OCI-LY1 (cell line): ENCODE results near the gene ISG20.

Experiments used
- H2AFZ ChIP-seq: fragments of 200-600 bp; sonication (generic), shearing (Covaris generic); 2 replicates; pipeline ENCODE4 v1.6.0; 2014; ENCODE audit warnings: antibody characterized with exemption, mild to moderate bottlenecking, low read length
- H3F3A ChIP-seq: fragments of 200-600 bp; sonication (generic), shearing (Covaris generic); 2 replicates; pipeline ENCODE4 v1.6.0; 2014; ENCODE audit warnings: mild to moderate bottlenecking, antibody characterized with exemption, low read length, moderate library complexity; ENCODE audit not compliant: insufficient read depth
- H3K27ac ChIP-seq: fragments of 200-600 bp; sonication (generic); 2 replicates; pipeline ENCODE4 v1.5.1; 2014; ENCODE audit warnings: low read length, mixed run types, mild to moderate bottlenecking, low read depth; ENCODE audit not compliant: poor library complexity, severe bottlenecking
- H3K27me3 ChIP-seq: fragments of 200-600 bp; sonication (generic); 2 replicates; pipeline ENCODE4 v1.6.0; 2014; ENCODE audit warnings: antibody characterized with exemption, mild to moderate bottlenecking, low read length, moderate library complexity; ENCODE audit not compliant: insufficient read depth
- H3K36me3 ChIP-seq: fragments of 200-600 bp; sonication (generic); 2 replicates; pipeline ENCODE4 v1.6.1; 2014; ENCODE audit warnings: mild to moderate bottlenecking, antibody characterized with exemption, low read length, moderate library complexity, mixed read lengths; ENCODE audit not compliant: insufficient read depth
- H3K4me1 ChIP-seq: fragments of 200-600 bp; sonication (generic); 2 replicates; pipeline ENCODE4 v1.5.1; 2014; ENCODE audit warnings: mild to moderate bottlenecking, low read length, moderate library complexity; ENCODE audit not compliant: insufficient read depth, severe bottlenecking
- H3K4me2 ChIP-seq: fragments of 200-600 bp; sonication (generic), shearing (Covaris generic); 2 replicates; pipeline ENCODE4 v1.6.1; 2014; ENCODE audit warnings: low read length
- H3K4me3 ChIP-seq: fragments of 200-600 bp; sonication (generic); 2 replicates; pipeline ENCODE4 v1.5.1; 2014; ENCODE audit warnings: low read length, low read depth, mild to moderate bottlenecking, mixed read lengths; ENCODE audit not compliant: poor library complexity, severe bottlenecking
- H3K79me2 ChIP-seq: fragments of 200-600 bp; shearing (Covaris generic); 2 replicates; pipeline ENCODE4 v1.6.1; 2016; ENCODE audit warnings: mixed run types, low read length, mixed read lengths; ENCODE audit not compliant: insufficient read depth
- H3K9ac ChIP-seq: fragments of 200-600 bp; sonication (generic), shearing (Covaris generic); 2 replicates; pipeline ENCODE4 v1.6.1; 2014; ENCODE audit warnings: mild to moderate bottlenecking, low read length, mixed read lengths
- H3K9me2 ChIP-seq: fragments of 200-600 bp; sonication (generic), shearing (Covaris generic); 2 replicates; pipeline ENCODE4 v1.6.1; 2014; ENCODE audit warnings: low read depth, mild to moderate bottlenecking, low read length, mixed read lengths
- H3K9me3 ChIP-seq: fragments of 200-600 bp; shearing (Covaris generic); 2 replicates; pipeline ENCODE4 v1.6.1; 2014; ENCODE audit warnings: low read length, mixed read lengths
- H4K20me1 ChIP-seq: fragments of 200-600 bp; sonication (generic), shearing (Covaris generic); 2 replicates; pipeline ENCODE4 v1.6.0; 2016; ENCODE audit warnings: mild to moderate bottlenecking, low read length; ENCODE audit not compliant: insufficient read depth
- EZH2 ChIP-seq: fragments of 200-600 bp; sonication (generic), shearing (Covaris generic); IDR thresholded peaks from 2 replicates; pipeline ENCODE4 v1.8.0; 2017; ENCODE audit warnings: borderline replicate concordance, mixed run types, mild to moderate bottlenecking, antibody characterized with exemption, low read length, moderate library complexity, mixed read lengths
- TF ChIP-seq, protein P1 (sequence below): fragments of 200-600 bp; sonication (generic), shearing (Covaris generic); IDR thresholded peaks from 2 replicates; pipeline ENCODE4 v1.5.1; 2017; ENCODE audit warnings: mild to moderate bottlenecking, antibody characterized with exemption, low read length, moderate library complexity, mixed read lengths

Gene ISG20

DNA sequence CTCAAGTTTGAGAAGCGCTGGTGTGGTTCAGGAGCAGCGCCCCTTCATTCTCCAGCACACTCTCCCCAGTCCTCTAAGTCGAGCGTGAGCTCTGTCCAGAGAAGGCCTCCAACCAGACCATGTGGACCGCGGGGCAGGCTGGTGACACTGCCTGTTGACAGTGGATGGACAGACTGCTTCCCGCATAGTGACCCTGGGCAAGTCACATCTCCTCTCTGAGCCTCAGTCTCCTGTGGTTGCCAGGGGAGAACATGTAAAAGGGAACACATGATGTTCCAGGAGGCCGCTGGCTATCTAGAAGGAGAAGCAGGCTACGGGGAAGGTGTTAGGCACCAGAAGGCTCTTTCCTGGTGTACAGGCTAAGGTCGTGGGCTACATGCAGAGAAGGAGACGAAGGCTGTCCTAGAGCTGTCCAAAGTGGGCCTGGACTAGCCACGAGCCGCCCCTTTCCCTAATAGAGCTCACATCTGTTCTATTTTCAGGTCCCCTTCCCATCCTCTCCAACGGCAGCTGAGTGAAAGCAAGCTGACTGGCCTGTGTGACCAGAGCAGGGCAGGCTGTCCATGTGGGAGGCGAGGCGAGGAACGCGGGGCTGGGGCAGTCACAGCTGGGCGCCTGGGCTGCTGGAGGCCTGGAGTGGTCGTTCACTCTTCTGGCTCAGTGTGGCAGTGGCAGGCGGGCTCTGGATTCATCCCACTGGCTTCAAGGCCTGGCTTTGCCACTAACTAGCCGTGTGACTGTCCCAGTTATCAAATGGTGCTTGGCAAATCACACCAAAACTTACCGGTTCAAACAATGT is 11.1 kb downstream of the ISG20 start:
- no peaks in the 10 kb centered on the region for H3K9me2 ChIP-seq
- H3K27ac ChIP-seq, result no peak overlapping the region
- TF ChIP-seq, protein P1, sequence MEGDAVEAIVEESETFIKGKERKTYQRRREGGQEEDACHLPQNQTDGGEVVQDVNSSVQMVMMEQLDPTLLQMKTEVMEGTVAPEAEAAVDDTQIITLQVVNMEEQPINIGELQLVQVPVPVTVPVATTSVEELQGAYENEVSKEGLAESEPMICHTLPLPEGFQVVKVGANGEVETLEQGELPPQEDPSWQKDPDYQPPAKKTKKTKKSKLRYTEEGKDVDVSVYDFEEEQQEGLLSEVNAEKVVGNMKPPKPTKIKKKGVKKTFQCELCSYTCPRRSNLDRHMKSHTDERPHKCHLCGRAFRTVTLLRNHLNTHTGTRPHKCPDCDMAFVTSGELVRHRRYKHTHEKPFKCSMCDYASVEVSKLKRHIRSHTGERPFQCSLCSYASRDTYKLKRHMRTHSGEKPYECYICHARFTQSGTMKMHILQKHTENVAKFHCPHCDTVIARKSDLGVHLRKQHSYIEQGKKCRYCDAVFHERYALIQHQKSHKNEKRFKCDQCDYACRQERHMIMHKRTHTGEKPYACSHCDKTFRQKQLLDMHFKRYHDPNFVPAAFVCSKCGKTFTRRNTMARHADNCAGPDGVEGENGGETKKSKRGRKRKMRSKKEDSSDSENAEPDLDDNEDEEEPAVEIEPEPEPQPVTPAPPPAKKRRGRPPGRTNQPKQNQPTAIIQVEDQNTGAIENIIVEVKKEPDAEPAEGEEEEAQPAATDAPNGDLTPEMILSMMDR, result no peak
- TF ChIP-seq EZH2, result no peak
- H3K27me3 ChIP-seq, result no peaks in the 10 kb centered on the region
- H3K9ac ChIP-seq, result no peak overlapping the region
- no peak overlapping the region for H2AFZ ChIP-seq
- H3F3A ChIP-seq, result no peaks in the 10 kb centered on the region
- no peaks in the 10 kb centered on the region for H3K79me2 ChIP-seq
- peaks cover 26% of the 10 kb centered on the region for H3K4me1 ChIP-seq
- H4K20me1 ChIP-seq, result no peaks in the 10 kb centered on the region
- no peaks in the 10 kb centered on the region for H3K9me3 ChIP-seq
- H3K4me3 ChIP-seq, result no peak overlapping the region
- no peak overlapping the region for H3K4me2 ChIP-seq
- H3K36me3 ChIP-seq, result peaks cover 6% of the 10 kb centered on the region; the same call in 1 of the 2 replicates

DNA sequence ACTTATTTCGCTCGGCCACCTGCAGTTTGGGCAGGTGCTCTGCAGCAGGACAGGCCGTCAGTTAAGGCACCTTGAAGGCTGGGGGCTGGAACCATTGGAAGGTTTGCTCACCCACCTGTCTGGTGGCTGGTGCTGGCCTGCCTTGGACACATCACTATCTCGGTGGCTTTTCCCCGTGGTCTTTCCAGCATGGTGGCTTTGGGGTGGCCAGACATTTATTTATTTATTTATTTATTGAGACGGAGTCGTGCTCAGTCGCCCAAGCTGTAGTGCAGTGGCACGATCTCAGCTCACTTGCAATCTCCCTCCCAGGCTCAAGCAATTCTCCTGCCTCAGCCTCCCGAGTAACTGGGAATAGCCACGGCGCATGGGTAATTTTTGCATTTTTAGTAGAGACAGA is 11.7 kb downstream of the ISG20 start:
- Histone ChIP-seq H3K27me3 (no peaks in the 10 kb centered on the region), H3K4me3 (no peak overlapping the region), H3K36me3 (peaks cover 2% of the 10 kb centered on the region; the same call in 1 of the 2 replicates), H3K9me2 (no peaks in the 10 kb centered on the region), H4K20me1 (no peaks in the 10 kb centered on the region), H3K79me2 (no peaks in the 10 kb centered on the region), H3K9me3 (no peaks in the 10 kb centered on the region), H2AFZ (no peak overlapping the region), H3F3A (no peaks in the 10 kb centered on the region), H3K27ac (no peak overlapping the region), H3K9ac (no peak overlapping the region), H3K4me1 (peaks cover 21% of the 10 kb centered on the region), H3K4me2 (no peak overlapping the region)
- TF ChIP-seq, protein P1, result no peak
- no peak for TF ChIP-seq EZH2

DNA sequence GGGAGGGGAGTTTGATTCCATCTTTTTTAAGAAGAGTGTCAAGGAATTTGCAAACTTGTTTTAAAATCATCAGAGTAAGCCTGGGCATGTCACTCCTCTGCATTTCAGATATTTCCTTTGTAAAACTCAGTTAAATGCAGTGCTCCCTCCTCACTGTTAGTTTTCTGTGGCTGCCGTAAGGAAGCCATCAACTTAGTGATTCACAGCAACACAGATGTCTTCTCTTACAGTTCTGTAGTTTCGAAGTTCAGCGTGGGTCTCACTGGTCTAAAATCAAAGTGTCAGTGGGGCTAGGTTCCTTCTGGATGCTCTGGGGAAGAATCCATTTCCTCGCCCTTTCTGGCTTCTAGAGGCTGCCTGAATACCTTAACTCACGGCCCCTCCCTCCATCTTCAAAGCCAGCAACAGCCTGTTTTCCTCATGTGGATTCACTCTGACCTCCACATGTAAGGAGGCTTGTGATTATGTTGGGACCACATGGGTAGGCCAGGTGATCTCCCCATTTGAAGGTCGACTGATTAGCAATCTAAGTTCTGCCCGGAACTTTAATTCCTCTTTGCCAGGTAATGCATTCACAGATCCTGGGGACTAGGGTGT is 12.4 kb downstream of the ISG20 start:
- Histone ChIP-seq H3K9me3 (no peaks in the 10 kb centered on the region), H3K27ac (no peak overlapping the region), H3K36me3 (no peaks in the 10 kb centered on the region), H3K9ac (no peak overlapping the region), H3K4me1 (peaks cover 21% of the 10 kb centered on the region), H3F3A (no peaks in the 10 kb centered on the region), H2AFZ (no peak overlapping the region), H3K27me3 (no peaks in the 10 kb centered on the region), H4K20me1 (no peaks in the 10 kb centered on the region), H3K79me2 (no peaks in the 10 kb centered on the region), H3K4me3 (no peak overlapping the region), H3K9me2 (no peaks in the 10 kb centered on the region), H3K4me2 (no peak overlapping the region)
- no peak for TF ChIP-seq EZH2
- TF ChIP-seq, protein P1, result no peak
